Cardiac fibroblast (primary cell): Measurements from ENCODE around the gene PLEKHA1.

Experiments
- DNase-seq, 2 donors: peaks; one replicate each; pipeline versions ENCODE4 v3.0.0 to v3.0.0-alpha.2; 2010; ENCODE audit warnings: low read depth in 2 of 2
- H3K4me3 ChIP-seq, 2 donors: replicated peaks in 1 of 2; 1 replicate in 1 of 2; 2 replicates in 1 of 2; pipeline ENCODE4 v1.5.1; 2011; ENCODE audit warnings: low read depth in 2 of 2, low read length in 2 of 2, mild to moderate bottlenecking in 2 of 2, moderate library complexity in 1 of 2
- CTCF ChIP-seq: IDR thresholded peaks from one replicate; pipeline ENCODE4 v1.5.1; 2011; ENCODE audit warnings: low read depth, mild to moderate bottlenecking, low read length, inconsistent platforms

Gene PLEKHA1

GRCh38 chr10:122338609-122339441, 35.7 kb upstream of the PLEKHA1 start:
- H3K4me3 ChIP-seq, result no peak overlapping the region
- no peak for DNase-seq
- no peak for TF ChIP-seq CTCF

- no peak overlapping the region for H3K4me3 ChIP-seq
- no peak for TF ChIP-seq CTCF
- peak in 1 of 2 donors; percentile 67 for DNase-seq
Observed at GRCh38 chr10:122341141-122341810, 33.2 kb upstream of the PLEKHA1 start.

GRCh38 chr10:122342293-122343134, 32.0 kb upstream of the PLEKHA1 start:
- peak; percentile 70 to 72 for DNase-seq
- TF ChIP-seq CTCF, result peak; percentile 76
- no peak overlapping the region for H3K4me3 ChIP-seq

GRCh38 chr10:122343135-122343800, 31.2 kb upstream of the PLEKHA1 start:
- TF ChIP-seq CTCF, result no peak
- DNase-seq, result no peak
- H3K4me3 ChIP-seq, result no peak overlapping the region

- TF ChIP-seq CTCF, result no peak
- DNase-seq, result no peak
- no peak overlapping the region for H3K4me3 ChIP-seq
Observed at GRCh38 chr10:122343936-122344335, 30.6 kb upstream of the PLEKHA1 start.

GRCh38 chr10:122344741-122345258, 29.7 kb upstream of the PLEKHA1 start:
- DNase-seq, result peak; percentile 43 to 66
- no peak for TF ChIP-seq CTCF
- H3K4me3 ChIP-seq, result no peak overlapping the region
